SK-N-SH treated with all-trans-retinoic acid at 6 μM for 48 hours (cell line): ENCODE data around the gene RBM12.

Source experiments
- ATAC-seq: fragments of 200-7000 bp; cut with Tn5 transposase; 3 replicates; pipeline ENCODE4 v1.9.1; 2020; ENCODE audit warnings: mild to moderate bottlenecking, moderate library complexity
- BACH2 ChIP-seq: fragments of 250-450 bp; sonication (Bioruptor Pico); IDR thresholded peaks from 2 replicates; pipeline ENCODE4 v1.9.0; 2021; ENCODE audit warnings: mild to moderate bottlenecking, borderline replicate concordance
- CSDC2 ChIP-seq: fragments of 250-450 bp; sonication (Bioruptor Pico); IDR thresholded peaks from 2 replicates; pipeline ENCODE4 v1.5.0; 2020; ENCODE audit warnings: mild to moderate bottlenecking, moderate library complexity
- ESRRG ChIP-seq: fragments of 250-450 bp; sonication (Bioruptor Pico); IDR thresholded peaks from 2 replicates; pipeline ENCODE4 v1.6.1; 2021; ENCODE audit warnings: mild to moderate bottlenecking
- GLIS3 ChIP-seq: fragments of 250-450 bp; sonication (Bioruptor Pico); IDR thresholded peaks from 2 replicates; pipeline ENCODE4 v1.5.0; 2020; ENCODE audit warnings: mild to moderate bottlenecking, moderate library complexity
- ISL1 ChIP-seq: fragments of 250-450 bp; sonication (Bioruptor Pico); IDR thresholded peaks from 2 replicates; pipeline ENCODE4 v2.1.2; 2022; ENCODE audit warnings: mild to moderate bottlenecking, moderate library complexity
- OSR1 ChIP-seq: fragments of 250-450 bp; sonication (Bioruptor Pico); IDR thresholded peaks from 2 replicates; pipeline ENCODE4 v1.8.0; 2022; ENCODE audit warnings: moderate library complexity, mild to moderate bottlenecking, inconsistent platforms
- PPARA ChIP-seq: fragments of 250-450 bp; sonication (Bioruptor Pico); IDR thresholded peaks from 2 replicates; pipeline ENCODE4 v1.5.0; 2020; ENCODE audit warnings: mild to moderate bottlenecking, borderline replicate concordance
- RARB ChIP-seq: fragments of 250-450 bp; sonication (Bioruptor Pico); IDR thresholded peaks from 2 replicates; pipeline ENCODE4 v1.8.0; 2021; ENCODE audit warnings: mild to moderate bottlenecking, moderate library complexity
- SNAI2 ChIP-seq: fragments of 250-450 bp; sonication (Bioruptor Pico); IDR thresholded peaks from 2 replicates; pipeline ENCODE4 v1.5.0; 2020; ENCODE audit warnings: mild to moderate bottlenecking, moderate library complexity
- TCF4 ChIP-seq: fragments of 250-450 bp; sonication (Bioruptor Pico); IDR thresholded peaks from 2 replicates; pipeline ENCODE4 v1.8.0; 2021; ENCODE audit warnings: mild to moderate bottlenecking, moderate library complexity, borderline replicate concordance
- TOX ChIP-seq: fragments of 250-450 bp; sonication (Bioruptor Pico); IDR thresholded peaks from 2 replicates; pipeline ENCODE4 v1.8.0; 2021; ENCODE audit warnings: mild to moderate bottlenecking, moderate library complexity, borderline replicate concordance
- ZC3H10 ChIP-seq: fragments of 250-450 bp; sonication (Bioruptor Pico); IDR thresholded peaks from 2 replicates; pipeline ENCODE4 v1.5.1; 2021; ENCODE audit warnings: mild to moderate bottlenecking, moderate library complexity
- ZFP3 ChIP-seq: fragments of 250-450 bp; sonication (Bioruptor Pico); IDR thresholded peaks from 2 replicates; pipeline ENCODE4 v1.5.0; 2020; ENCODE audit warnings: mild to moderate bottlenecking, moderate library complexity
- ZFP30 ChIP-seq: fragments of 450-650 bp; formaldehyde crosslinking; IDR thresholded peaks from 2 replicates; pipeline ENCODE4 v1.5.0; 2022; ENCODE audit warnings: mild to moderate bottlenecking, moderate library complexity
- ZNF70 ChIP-seq: fragments of 450-650 bp; formaldehyde crosslinking; IDR thresholded peaks from 2 replicates; pipeline ENCODE4 v1.5.0; 2020; ENCODE audit warnings: mild to moderate bottlenecking, moderate library complexity
- ZNF8 ChIP-seq: fragments of 450-650 bp; formaldehyde crosslinking; IDR thresholded peaks from 2 replicates; pipeline ENCODE4 v1.5.0; 2020; ENCODE audit warnings: mild to moderate bottlenecking, moderate library complexity
- TF ChIP-seq, protein P1 (sequence below): fragments of 250-450 bp; sonication (Bioruptor Pico); IDR thresholded peaks from 2 replicates; pipeline ENCODE4 v1.5.0; 2020; ENCODE audit warnings: mild to moderate bottlenecking, moderate library complexity
- TF ChIP-seq, protein P2 (sequence below): fragments of 250-450 bp; sonication (Bioruptor Pico); IDR thresholded peaks from 2 replicates; pipeline ENCODE4 v1.8.0; 2020; ENCODE audit warnings: mild to moderate bottlenecking, moderate library complexity, borderline replicate concordance
- TF ChIP-seq, protein P3 (sequence below): fragments of 250-450 bp; sonication (Bioruptor Pico); IDR thresholded peaks from 2 replicates; pipeline ENCODE4 v1.5.1; 2021; ENCODE audit warnings: mild to moderate bottlenecking, moderate library complexity
- TF ChIP-seq, protein P4 (sequence below): fragments of 250-450 bp; sonication (Bioruptor Pico); IDR thresholded peaks from 2 replicates; pipeline ENCODE4 v1.5.1; 2020; ENCODE audit warnings: low read depth, mild to moderate bottlenecking, moderate library complexity
- TF ChIP-seq, protein P5 (sequence below): fragments of 250-450 bp; sonication (Bioruptor Pico); IDR thresholded peaks from 2 replicates; pipeline ENCODE4 v1.8.0; 2021; ENCODE audit warnings: low read depth, mild to moderate bottlenecking, moderate library complexity, borderline replicate concordance

Gene RBM12

DNA sequence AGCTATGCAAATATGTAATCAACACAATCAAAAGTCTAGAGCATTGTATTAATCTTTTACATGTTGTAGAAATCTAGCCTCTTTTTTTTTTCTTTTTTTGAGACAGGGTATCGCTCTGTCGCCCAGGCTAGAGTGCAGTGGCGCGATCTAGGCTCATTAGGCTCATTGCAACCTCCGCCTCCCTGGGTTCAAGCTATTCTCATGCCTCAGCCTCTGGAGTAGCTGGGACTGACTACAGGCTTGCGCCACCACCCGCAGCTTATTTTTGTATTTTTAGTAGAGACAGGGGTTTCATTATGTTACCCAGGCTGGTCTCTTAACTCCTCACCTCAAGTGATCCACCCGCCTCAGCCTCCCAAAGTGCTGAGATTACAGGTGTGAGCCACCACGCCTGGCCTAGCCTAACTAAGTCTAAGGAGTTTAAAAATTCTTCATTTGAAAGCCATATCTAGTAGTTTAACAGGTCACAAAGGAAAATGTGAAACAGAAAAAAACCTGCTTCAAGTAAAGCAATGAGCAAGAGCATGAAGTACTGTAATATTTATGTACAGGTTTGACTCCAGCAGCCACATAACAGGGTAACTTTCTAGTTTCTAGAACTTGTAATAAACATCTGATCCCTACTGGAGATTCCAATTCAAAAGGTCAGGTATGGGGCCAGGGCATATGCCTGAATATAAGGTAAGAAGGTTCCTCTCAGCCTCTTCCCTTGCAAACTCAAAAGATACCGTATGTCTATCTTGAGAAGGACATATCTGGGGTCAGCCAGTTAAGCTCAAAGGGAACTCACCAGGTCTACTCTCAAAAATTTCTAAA is 4.4 kb downstream of the RBM12 start:
- ATAC-seq: no peak
- no peak for TF ChIP-seq RARB (CRISPR knock-in tag)
- TF ChIP-seq ZNF70 (CRISPR knock-in tag): no peak
- TF ChIP-seq PPARA (CRISPR knock-in tag): no peak
- TF ChIP-seq ESRRG (CRISPR knock-in tag): no peak
- no peak for TF ChIP-seq TCF4 (CRISPR knock-in tag)
- TF ChIP-seq CSDC2: no peak
- TF ChIP-seq, protein P1, sequence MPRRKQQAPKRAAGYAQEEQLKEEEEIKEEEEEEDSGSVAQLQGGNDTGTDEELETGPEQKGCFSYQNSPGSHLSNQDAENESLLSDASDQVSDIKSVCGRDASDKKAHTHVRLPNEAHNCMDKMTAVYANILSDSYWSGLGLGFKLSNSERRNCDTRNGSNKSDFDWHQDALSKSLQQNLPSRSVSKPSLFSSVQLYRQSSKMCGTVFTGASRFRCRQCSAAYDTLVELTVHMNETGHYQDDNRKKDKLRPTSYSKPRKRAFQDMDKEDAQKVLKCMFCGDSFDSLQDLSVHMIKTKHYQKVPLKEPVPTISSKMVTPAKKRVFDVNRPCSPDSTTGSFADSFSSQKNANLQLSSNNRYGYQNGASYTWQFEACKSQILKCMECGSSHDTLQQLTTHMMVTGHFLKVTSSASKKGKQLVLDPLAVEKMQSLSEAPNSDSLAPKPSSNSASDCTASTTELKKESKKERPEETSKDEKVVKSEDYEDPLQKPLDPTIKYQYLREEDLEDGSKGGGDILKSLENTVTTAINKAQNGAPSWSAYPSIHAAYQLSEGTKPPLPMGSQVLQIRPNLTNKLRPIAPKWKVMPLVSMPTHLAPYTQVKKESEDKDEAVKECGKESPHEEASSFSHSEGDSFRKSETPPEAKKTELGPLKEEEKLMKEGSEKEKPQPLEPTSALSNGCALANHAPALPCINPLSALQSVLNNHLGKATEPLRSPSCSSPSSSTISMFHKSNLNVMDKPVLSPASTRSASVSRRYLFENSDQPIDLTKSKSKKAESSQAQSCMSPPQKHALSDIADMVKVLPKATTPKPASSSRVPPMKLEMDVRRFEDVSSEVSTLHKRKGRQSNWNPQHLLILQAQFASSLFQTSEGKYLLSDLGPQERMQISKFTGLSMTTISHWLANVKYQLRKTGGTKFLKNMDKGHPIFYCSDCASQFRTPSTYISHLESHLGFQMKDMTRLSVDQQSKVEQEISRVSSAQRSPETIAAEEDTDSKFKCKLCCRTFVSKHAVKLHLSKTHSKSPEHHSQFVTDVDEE (CRISPR knock-in tag): no peak
- no peak for TF ChIP-seq GLIS3 (CRISPR knock-in tag)
- TF ChIP-seq ZFP30 (CRISPR knock-in tag): no peak
- TF ChIP-seq, protein P2, sequence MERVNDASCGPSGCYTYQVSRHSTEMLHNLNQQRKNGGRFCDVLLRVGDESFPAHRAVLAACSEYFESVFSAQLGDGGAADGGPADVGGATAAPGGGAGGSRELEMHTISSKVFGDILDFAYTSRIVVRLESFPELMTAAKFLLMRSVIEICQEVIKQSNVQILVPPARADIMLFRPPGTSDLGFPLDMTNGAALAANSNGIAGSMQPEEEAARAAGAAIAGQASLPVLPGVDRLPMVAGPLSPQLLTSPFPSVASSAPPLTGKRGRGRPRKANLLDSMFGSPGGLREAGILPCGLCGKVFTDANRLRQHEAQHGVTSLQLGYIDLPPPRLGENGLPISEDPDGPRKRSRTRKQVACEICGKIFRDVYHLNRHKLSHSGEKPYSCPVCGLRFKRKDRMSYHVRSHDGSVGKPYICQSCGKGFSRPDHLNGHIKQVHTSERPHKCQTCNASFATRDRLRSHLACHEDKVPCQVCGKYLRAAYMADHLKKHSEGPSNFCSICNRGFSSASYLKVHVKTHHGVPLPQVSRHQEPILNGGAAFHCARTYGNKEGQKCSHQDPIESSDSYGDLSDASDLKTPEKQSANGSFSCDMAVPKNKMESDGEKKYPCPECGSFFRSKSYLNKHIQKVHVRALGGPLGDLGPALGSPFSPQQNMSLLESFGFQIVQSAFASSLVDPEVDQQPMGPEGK (CRISPR knock-in tag): no peak

DNA sequence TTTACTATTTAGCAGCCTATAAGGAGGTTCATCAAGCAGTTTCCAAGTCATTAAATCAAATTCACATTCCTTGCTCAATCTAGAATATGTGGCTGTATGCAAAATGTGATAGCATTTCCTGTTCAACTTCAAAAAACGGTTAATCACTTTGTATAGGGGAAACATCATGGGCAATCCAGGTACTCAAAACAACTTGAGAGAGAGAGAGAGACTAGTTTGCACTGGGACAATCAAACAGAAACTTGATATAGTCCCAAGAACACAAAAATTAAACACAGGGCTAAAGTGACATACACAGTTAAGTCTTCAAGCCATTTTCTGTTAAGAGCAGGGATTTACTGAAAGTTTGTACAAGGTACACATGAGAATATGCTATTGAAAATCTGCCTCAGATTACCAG is 7.4 kb downstream of the RBM12 start:
- TF ChIP-seq, protein P3, sequence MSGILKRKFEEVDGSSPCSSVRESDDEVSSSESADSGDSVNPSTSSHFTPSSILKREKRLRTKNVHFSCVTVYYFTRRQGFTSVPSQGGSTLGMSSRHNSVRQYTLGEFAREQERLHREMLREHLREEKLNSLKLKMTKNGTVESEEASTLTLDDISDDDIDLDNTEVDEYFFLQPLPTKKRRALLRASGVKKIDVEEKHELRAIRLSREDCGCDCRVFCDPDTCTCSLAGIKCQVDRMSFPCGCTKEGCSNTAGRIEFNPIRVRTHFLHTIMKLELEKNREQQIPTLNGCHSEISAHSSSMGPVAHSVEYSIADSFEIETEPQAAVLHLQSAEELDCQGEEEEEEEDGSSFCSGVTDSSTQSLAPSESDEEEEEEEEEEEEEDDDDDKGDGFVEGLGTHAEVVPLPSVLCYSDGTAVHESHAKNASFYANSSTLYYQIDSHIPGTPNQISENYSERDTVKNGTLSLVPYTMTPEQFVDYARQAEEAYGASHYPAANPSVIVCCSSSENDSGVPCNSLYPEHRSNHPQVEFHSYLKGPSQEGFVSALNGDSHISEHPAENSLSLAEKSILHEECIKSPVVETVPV (CRISPR knock-in tag): no peak
- no peak for TF ChIP-seq ZNF8 (CRISPR knock-in tag)
- TF ChIP-seq TCF4 (CRISPR knock-in tag): no peak
- no peak for TF ChIP-seq ISL1 (CRISPR knock-in tag)
- TF ChIP-seq, protein P2 (CRISPR knock-in tag): no peak
- no peak for TF ChIP-seq ZC3H10 (CRISPR knock-in tag)
- no peak for TF ChIP-seq SNAI2
- TF ChIP-seq CSDC2: no peak
- no peak for ATAC-seq

DNA sequence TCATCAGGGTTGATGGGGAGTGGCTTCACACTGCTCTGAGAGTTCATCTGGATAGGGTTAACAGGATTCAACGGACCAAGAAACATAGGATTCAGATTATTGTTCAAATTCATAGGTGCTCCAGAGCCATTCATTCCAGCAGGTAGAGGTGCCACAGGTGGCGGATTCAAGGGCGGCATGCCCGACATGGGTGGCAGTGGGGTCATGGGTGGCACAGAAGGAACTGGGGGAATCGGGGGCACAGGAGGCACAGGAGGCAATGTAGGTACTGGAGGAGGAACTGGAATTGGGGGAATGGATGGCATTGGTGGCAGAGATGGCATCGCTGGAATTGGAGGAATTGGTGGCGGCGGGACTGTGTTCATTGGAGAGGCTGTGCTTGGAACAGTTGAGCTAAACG is 10.3 kb downstream of the RBM12 start:
- TF ChIP-seq ZNF70 (CRISPR knock-in tag): no peak
- no peak for TF ChIP-seq ZC3H10 (CRISPR knock-in tag)
- TF ChIP-seq GLIS3 (CRISPR knock-in tag): no peak
- no peak for TF ChIP-seq ZFP3 (CRISPR knock-in tag)
- TF ChIP-seq, protein P4, sequence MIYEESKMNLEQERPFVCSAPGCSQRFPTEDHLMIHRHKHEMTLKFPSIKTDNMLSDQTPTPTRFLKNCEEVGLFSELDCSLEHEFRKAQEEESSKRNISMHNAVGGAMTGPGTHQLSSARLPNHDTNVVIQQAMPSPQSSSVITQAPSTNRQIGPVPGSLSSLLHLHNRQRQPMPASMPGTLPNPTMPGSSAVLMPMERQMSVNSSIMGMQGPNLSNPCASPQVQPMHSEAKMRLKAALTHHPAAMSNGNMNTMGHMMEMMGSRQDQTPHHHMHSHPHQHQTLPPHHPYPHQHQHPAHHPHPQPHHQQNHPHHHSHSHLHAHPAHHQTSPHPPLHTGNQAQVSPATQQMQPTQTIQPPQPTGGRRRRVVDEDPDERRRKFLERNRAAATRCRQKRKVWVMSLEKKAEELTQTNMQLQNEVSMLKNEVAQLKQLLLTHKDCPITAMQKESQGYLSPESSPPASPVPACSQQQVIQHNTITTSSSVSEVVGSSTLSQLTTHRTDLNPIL: no peak
- TF ChIP-seq RARB (CRISPR knock-in tag): no peak
- no peak for TF ChIP-seq ZNF8 (CRISPR knock-in tag)
- no peak for TF ChIP-seq TCF4 (CRISPR knock-in tag)
- no peak for TF ChIP-seq PPARA (CRISPR knock-in tag)
- TF ChIP-seq, protein P5, sequence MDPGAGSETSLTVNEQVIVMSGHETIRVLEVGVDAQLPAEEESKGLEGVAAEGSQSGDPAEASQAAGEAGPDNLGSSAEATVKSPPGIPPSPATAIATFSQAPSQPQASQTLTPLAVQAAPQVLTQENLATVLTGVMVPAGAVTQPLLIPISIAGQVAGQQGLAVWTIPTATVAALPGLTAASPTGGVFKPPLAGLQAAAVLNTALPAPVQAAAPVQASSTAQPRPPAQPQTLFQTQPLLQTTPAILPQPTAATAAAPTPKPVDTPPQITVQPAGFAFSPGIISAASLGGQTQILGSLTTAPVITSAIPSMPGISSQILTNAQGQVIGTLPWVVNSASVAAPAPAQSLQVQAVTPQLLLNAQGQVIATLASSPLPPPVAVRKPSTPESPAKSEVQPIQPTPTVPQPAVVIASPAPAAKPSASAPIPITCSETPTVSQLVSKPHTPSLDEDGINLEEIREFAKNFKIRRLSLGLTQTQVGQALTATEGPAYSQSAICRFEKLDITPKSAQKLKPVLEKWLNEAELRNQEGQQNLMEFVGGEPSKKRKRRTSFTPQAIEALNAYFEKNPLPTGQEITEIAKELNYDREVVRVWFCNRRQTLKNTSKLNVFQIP (CRISPR knock-in tag): no peak
- TF ChIP-seq BACH2 (CRISPR knock-in tag): no peak
- TF ChIP-seq, protein P2 (CRISPR knock-in tag): no peak
- no peak for TF ChIP-seq OSR1 (CRISPR knock-in tag)
- TF ChIP-seq SNAI2: no peak
- no peak for TF ChIP-seq TOX

More for the DNA sequence above, 10.3 kb downstream of the RBM12 start:
- ATAC-seq: no peak
